SK-N-SH treated with all-trans-retinoic acid at 6 μM for 48 hours (cell line): Measurements from ENCODE around the gene PARD3.

Source experiments
- ESRRG ChIP-seq: fragments of 250-450 bp; sonication (Bioruptor Pico); IDR thresholded peaks from 2 replicates; pipeline ENCODE4 v1.6.1; 2021; ENCODE audit warnings: mild to moderate bottlenecking
- GLIS3 ChIP-seq: fragments of 250-450 bp; sonication (Bioruptor Pico); IDR thresholded peaks from 2 replicates; pipeline ENCODE4 v1.5.0; 2020; ENCODE audit warnings: mild to moderate bottlenecking, moderate library complexity
- RARB ChIP-seq: fragments of 250-450 bp; sonication (Bioruptor Pico); IDR thresholded peaks from 2 replicates; pipeline ENCODE4 v1.8.0; 2021; ENCODE audit warnings: mild to moderate bottlenecking, moderate library complexity
- ZFP3 ChIP-seq: fragments of 250-450 bp; sonication (Bioruptor Pico); IDR thresholded peaks from 2 replicates; pipeline ENCODE4 v1.5.0; 2020; ENCODE audit warnings: mild to moderate bottlenecking, moderate library complexity
- ZNF8 ChIP-seq: fragments of 450-650 bp; formaldehyde crosslinking; IDR thresholded peaks from 2 replicates; pipeline ENCODE4 v1.5.0; 2020; ENCODE audit warnings: mild to moderate bottlenecking, moderate library complexity
- TF ChIP-seq, protein P1 (sequence below): fragments of 250-450 bp; sonication (Bioruptor Pico); IDR thresholded peaks from 2 replicates; pipeline ENCODE4 v1.5.1; 2021; ENCODE audit warnings: mild to moderate bottlenecking, moderate library complexity
- TF ChIP-seq, protein P2 (sequence below): fragments of 250-450 bp; sonication (Bioruptor Pico); IDR thresholded peaks from 2 replicates; pipeline ENCODE4 v1.5.1; 2020; ENCODE audit warnings: low read depth, mild to moderate bottlenecking, moderate library complexity
- TF ChIP-seq, protein P3 (sequence below): fragments of 250-450 bp; sonication (Bioruptor Pico); IDR thresholded peaks from 2 replicates; pipeline ENCODE4 v1.5.0; 2020; ENCODE audit warnings: mild to moderate bottlenecking, moderate library complexity
- TF ChIP-seq, protein P4 (sequence below): fragments of 250-450 bp; sonication (Bioruptor Pico); IDR thresholded peaks from 2 replicates; pipeline ENCODE4 v1.8.0; 2020; ENCODE audit warnings: mild to moderate bottlenecking, moderate library complexity, borderline replicate concordance

DNA sequence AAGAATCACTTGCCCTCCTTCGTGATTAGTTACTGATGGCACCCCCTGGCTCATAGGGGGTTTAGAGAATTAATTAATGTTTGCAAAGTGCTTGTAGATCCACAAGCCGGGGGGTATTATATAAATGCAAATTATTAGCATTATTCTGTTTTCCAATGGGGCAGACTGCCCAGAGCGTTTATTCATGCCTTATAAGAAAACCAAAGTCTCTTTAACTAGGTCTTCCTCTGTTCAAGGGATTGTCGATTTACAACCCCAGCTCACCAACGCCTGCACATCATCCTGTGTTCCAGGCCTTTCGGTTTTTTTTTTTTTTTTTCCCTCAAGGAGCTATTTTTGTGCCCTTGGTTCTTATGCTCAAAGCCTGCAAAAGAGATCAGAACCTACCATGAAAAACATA lies 630.7 kb downstream of the PARD3 start:
- TF ChIP-seq ESRRG (CRISPR knock-in tag) (no peak), GLIS3 (CRISPR knock-in tag) (no peak), RARB (CRISPR knock-in tag) (no peak), ZFP3 (CRISPR knock-in tag) (no peak), ZNF8 (CRISPR knock-in tag) (no peak)
- TF ChIP-seq, protein P1, sequence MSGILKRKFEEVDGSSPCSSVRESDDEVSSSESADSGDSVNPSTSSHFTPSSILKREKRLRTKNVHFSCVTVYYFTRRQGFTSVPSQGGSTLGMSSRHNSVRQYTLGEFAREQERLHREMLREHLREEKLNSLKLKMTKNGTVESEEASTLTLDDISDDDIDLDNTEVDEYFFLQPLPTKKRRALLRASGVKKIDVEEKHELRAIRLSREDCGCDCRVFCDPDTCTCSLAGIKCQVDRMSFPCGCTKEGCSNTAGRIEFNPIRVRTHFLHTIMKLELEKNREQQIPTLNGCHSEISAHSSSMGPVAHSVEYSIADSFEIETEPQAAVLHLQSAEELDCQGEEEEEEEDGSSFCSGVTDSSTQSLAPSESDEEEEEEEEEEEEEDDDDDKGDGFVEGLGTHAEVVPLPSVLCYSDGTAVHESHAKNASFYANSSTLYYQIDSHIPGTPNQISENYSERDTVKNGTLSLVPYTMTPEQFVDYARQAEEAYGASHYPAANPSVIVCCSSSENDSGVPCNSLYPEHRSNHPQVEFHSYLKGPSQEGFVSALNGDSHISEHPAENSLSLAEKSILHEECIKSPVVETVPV (CRISPR knock-in tag), result no peak
- TF ChIP-seq, protein P2, sequence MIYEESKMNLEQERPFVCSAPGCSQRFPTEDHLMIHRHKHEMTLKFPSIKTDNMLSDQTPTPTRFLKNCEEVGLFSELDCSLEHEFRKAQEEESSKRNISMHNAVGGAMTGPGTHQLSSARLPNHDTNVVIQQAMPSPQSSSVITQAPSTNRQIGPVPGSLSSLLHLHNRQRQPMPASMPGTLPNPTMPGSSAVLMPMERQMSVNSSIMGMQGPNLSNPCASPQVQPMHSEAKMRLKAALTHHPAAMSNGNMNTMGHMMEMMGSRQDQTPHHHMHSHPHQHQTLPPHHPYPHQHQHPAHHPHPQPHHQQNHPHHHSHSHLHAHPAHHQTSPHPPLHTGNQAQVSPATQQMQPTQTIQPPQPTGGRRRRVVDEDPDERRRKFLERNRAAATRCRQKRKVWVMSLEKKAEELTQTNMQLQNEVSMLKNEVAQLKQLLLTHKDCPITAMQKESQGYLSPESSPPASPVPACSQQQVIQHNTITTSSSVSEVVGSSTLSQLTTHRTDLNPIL (CRISPR knock-in tag), result no peak
- TF ChIP-seq, protein P3, sequence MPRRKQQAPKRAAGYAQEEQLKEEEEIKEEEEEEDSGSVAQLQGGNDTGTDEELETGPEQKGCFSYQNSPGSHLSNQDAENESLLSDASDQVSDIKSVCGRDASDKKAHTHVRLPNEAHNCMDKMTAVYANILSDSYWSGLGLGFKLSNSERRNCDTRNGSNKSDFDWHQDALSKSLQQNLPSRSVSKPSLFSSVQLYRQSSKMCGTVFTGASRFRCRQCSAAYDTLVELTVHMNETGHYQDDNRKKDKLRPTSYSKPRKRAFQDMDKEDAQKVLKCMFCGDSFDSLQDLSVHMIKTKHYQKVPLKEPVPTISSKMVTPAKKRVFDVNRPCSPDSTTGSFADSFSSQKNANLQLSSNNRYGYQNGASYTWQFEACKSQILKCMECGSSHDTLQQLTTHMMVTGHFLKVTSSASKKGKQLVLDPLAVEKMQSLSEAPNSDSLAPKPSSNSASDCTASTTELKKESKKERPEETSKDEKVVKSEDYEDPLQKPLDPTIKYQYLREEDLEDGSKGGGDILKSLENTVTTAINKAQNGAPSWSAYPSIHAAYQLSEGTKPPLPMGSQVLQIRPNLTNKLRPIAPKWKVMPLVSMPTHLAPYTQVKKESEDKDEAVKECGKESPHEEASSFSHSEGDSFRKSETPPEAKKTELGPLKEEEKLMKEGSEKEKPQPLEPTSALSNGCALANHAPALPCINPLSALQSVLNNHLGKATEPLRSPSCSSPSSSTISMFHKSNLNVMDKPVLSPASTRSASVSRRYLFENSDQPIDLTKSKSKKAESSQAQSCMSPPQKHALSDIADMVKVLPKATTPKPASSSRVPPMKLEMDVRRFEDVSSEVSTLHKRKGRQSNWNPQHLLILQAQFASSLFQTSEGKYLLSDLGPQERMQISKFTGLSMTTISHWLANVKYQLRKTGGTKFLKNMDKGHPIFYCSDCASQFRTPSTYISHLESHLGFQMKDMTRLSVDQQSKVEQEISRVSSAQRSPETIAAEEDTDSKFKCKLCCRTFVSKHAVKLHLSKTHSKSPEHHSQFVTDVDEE, result no peak
- TF ChIP-seq, protein P4, sequence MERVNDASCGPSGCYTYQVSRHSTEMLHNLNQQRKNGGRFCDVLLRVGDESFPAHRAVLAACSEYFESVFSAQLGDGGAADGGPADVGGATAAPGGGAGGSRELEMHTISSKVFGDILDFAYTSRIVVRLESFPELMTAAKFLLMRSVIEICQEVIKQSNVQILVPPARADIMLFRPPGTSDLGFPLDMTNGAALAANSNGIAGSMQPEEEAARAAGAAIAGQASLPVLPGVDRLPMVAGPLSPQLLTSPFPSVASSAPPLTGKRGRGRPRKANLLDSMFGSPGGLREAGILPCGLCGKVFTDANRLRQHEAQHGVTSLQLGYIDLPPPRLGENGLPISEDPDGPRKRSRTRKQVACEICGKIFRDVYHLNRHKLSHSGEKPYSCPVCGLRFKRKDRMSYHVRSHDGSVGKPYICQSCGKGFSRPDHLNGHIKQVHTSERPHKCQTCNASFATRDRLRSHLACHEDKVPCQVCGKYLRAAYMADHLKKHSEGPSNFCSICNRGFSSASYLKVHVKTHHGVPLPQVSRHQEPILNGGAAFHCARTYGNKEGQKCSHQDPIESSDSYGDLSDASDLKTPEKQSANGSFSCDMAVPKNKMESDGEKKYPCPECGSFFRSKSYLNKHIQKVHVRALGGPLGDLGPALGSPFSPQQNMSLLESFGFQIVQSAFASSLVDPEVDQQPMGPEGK (CRISPR knock-in tag), result no peak
